Nephron (organoid): ENCODE measurements around the gene SNX30.

ENCODE experiments used
- H3K27ac Mint-ChIP-seq, 3 experiments: 2 replicates each; pipeline ENCODE4 v1.8.0; 2020; ENCODE audit warnings: mixed read lengths in 3 of 3, mild to moderate bottlenecking in 2 of 3, moderate library complexity in 1 of 3
- H3K27me3 Mint-ChIP-seq: 2 replicates; pipeline ENCODE4 v1.8.0; 2021; ENCODE audit warnings: low read depth, mild to moderate bottlenecking, moderate library complexity, mixed read lengths
- H3K36me3 Mint-ChIP-seq: 2 replicates; pipeline ENCODE4 v1.8.0; 2020; ENCODE audit warnings: low read depth, mixed read lengths
- H3K4me1 Mint-ChIP-seq: 2 replicates; pipeline ENCODE4 v1.8.0; 2020; ENCODE audit warnings: mixed read lengths
- H3K4me3 Mint-ChIP-seq, 3 experiments: 2 replicates each; pipeline ENCODE4 v1.8.0; 2020; ENCODE audit warnings: mild to moderate bottlenecking in 3 of 3, mixed read lengths in 3 of 3, moderate library complexity in 2 of 3
- H3K9me3 Mint-ChIP-seq: 2 replicates; pipeline ENCODE4 v1.8.0; 2020; ENCODE audit warnings: mixed read lengths
- TF ChIP-seq, protein P1 (sequence below), 3 experiments: fragments of 200-600 bp; sonication (generic); IDR thresholded peaks; one replicate each; pipeline ENCODE4 v1.5.0; 2021; ENCODE audit warnings: antibody characterized with exemption in 3 of 3; ENCODE audit not compliant: unreplicated experiment in 3 of 3

SNX30 gene, protein sequence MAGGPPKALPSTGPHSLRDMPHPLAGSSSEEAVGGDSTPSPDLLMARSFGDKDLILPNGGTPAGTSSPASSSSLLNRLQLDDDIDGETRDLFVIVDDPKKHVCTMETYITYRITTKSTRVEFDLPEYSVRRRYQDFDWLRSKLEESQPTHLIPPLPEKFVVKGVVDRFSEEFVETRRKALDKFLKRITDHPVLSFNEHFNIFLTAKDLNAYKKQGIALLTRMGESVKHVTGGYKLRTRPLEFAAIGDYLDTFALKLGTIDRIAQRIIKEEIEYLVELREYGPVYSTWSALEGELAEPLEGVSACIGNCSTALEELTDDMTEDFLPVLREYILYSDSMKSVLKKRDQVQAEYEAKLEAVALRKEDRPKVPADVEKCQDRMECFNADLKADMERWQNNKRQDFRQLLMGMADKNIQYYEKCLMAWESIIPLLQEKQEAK

DNA sequence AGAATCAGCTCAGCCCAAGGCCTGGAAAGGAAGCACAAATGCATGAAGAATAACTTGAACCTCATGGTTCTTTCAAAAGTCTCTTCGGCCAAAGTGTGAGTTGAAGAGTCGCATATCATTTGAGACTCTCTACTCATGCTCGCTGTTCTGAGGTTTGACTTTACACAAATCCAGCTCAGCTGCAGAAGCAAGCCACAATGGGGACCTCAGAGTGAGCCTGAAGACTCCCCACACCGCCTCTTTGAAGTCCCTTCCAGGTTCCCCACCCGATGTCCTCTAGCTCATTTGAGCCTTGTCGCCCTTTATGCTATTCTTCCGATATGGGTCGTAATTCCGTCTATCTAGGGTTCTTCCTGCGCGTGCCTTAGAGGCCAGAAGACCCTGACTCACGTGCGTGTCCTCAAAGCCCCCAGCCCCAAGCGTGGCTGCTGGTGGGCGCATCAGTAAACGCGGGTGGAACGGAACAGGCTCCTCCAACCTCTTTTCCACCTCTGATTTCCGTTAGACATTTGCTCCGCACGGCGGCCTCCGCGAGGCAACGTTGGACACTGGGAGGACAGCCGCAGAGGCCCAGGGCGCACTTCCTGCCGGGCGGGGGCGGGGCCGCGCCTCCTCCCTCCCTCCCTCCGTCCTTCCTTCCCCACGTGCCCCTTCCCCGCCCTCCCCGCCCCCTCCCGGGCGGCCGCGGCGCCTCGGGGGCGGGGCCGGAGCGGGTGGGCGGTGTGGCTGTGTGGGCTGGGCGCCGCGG, at the start of gene SNX30:
Gene SNX30, plus strand, starts transcription at position 745 of the 748 bp plus-strand sequence. CDS start 242 bp downstream, outside the sequence.
- peaks cover 43% of the 10 kb centered on the region for H3K4me1 Mint-ChIP-seq
- H3K9me3 Mint-ChIP-seq = no peaks in the 10 kb centered on the region
- H3K27ac Mint-ChIP-seq = peak within 1 kb of the TSS; percentile 92 to 97 (median 96)
- peak within 1 kb of the TSS; percentile 92 to 99 (median 93) for H3K4me3 Mint-ChIP-seq
- no peaks in the 10 kb centered on the region for H3K36me3 Mint-ChIP-seq
- TF ChIP-seq, protein P1, sequence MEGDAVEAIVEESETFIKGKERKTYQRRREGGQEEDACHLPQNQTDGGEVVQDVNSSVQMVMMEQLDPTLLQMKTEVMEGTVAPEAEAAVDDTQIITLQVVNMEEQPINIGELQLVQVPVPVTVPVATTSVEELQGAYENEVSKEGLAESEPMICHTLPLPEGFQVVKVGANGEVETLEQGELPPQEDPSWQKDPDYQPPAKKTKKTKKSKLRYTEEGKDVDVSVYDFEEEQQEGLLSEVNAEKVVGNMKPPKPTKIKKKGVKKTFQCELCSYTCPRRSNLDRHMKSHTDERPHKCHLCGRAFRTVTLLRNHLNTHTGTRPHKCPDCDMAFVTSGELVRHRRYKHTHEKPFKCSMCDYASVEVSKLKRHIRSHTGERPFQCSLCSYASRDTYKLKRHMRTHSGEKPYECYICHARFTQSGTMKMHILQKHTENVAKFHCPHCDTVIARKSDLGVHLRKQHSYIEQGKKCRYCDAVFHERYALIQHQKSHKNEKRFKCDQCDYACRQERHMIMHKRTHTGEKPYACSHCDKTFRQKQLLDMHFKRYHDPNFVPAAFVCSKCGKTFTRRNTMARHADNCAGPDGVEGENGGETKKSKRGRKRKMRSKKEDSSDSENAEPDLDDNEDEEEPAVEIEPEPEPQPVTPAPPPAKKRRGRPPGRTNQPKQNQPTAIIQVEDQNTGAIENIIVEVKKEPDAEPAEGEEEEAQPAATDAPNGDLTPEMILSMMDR (IDR thresholded peaks at IDR 0.05; ENCODE audit: unreplicated experiment in 3 of 3) = no peak
- peaks cover 3% of the 10 kb centered on the region for H3K27me3 Mint-ChIP-seq

DNA sequence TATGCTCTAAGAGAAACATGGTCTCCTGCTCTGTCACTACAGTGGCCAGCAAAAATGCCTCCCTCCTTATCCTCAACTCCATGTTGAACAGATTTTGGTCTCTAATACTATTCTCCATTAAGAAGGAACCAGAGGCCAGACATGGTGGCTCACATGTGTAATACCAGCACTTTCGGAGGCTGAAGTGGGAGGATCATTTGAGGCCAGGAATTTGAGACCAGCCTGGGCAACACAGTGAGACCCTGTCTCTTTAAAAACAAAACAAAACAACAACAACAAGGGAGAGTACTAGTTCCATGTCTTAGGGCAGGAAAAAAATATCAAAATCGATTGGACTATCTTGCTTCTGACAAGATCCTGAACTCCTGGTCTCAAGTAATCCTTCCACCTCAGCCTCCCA, 47.3 kb upstream of the SNX30 start:
- no peaks in the 10 kb centered on the region for H3K27me3 Mint-ChIP-seq
- no peak overlapping the region for H3K27ac Mint-ChIP-seq
- TF ChIP-seq, protein P1 (IDR thresholded peaks at IDR 0.05; ENCODE audit: unreplicated experiment in 3 of 3) = no peak
- H3K9me3 Mint-ChIP-seq = no peaks in the 10 kb centered on the region
- H3K36me3 Mint-ChIP-seq = peaks cover 22% of the 10 kb centered on the region
- H3K4me3 Mint-ChIP-seq = no peak overlapping the region
- peaks cover 5% of the 10 kb centered on the region for H3K4me1 Mint-ChIP-seq

DNA sequence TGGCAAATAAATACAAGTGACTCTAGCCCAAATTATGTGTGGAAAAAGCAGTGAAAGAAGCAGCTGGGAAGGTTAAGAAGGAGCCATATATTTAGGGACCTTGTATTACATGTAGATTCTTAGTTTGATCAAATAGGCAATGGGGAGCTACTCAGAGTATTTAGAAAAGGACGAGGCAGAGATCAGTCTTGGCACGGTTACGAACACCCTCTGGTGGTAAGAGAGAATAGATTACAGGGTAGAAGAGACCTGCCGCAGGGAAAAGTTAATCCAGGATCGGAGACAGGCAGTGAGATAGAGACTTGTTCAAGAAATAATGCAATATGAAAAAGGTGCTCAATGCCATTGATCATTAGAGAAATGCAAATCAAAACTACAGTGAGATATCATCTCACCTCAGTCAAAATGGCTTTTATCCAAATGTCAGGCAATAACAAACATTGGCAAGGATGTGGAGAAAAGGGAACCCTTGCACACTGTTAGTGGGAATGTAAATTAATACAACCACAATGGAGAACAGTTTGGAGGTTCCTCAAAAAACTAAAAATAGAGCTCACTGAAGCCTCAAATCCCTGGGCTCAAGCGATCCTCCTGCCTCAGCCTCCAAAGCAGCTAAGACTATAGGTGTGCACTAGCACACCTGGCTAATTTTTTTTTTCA, 44.7 kb upstream of the SNX30 start:
- Mint-ChIP-seq H3K4me1 (peaks cover 5% of the 10 kb centered on the region), H3K27me3 (no peaks in the 10 kb centered on the region), H3K9me3 (no peaks in the 10 kb centered on the region), H3K36me3 (peaks cover 17% of the 10 kb centered on the region), H3K27ac (peak overlapping the region in 1 of 3 experiments; percentile 2), H3K4me3 (no peak overlapping the region)
- TF ChIP-seq, protein P1 (IDR thresholded peaks at IDR 0.05; ENCODE audit: unreplicated experiment in 3 of 3) = peak; percentile 50 to 58 (median 50)

DNA sequence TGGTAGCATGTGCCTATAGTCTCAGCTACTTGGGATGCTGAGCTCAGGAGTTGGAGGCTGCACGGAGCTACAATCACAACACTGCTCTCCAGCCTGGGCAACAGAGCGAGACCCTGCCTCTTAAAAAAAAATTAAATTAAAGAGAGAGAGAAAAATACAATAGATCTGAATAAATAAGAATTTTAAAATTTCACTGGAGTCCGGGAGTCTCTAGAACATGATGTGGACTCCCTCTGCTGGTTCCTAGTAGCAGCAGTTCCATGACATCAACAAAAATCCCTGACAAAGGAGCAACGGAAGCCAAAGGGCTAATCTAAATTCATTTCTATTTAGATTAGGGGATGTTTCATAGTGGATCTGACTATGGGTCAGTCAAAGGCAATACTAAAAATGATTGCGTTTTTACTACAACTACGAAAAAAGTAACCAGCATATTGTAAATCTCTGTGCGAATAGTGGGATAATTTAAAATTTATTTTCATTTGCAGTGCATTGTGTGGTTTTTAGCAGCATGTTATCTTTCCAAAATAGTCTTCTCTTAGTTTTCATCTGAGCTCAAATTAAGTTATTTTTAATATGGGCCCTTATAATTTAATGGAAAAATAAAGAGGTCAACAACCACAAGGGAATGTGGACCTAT, 39.4 kb upstream of the SNX30 start:
- Mint-ChIP-seq H3K9me3 (peaks cover 13% of the 10 kb centered on the region), H3K4me3 (no peak overlapping the region), H3K27me3 (no peaks in the 10 kb centered on the region), H3K27ac (no peak overlapping the region), H3K4me1 (peaks cover 5% of the 10 kb centered on the region), H3K36me3 (peaks cover 35% of the 10 kb centered on the region)
- TF ChIP-seq, protein P1 (IDR thresholded peaks at IDR 0.05; ENCODE audit: unreplicated experiment in 3 of 3) = peak; percentile 55 to 64 (median 56)

DNA sequence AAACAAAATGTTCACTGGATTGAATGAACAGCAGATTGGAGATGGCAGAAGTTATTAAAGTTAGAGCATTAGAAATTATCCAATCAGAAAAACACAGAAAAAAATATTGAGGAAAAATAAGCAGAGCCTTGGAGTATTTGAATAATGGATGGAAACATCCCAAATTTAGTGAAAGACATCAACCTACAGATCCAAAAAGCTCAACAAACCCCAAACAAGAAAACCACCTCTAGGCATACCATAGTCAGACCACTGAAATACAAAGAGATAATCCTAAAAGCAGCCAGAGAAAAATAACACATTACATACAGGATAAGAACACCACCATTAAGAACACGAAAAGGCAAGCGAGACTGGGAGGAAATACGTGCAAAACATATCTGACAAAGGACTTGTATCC, 37.9 kb upstream of the SNX30 start:
- Mint-ChIP-seq H3K27ac (no peak overlapping the region), H3K9me3 (peaks cover 13% of the 10 kb centered on the region), H3K27me3 (no peaks in the 10 kb centered on the region), H3K4me1 (no peaks in the 10 kb centered on the region), H3K36me3 (peaks cover 35% of the 10 kb centered on the region), H3K4me3 (peak overlapping the region in 1 of 3 experiments; percentile 23)
- TF ChIP-seq, protein P1 (IDR thresholded peaks at IDR 0.05; ENCODE audit: unreplicated experiment in 3 of 3) = no peak
